ENCODE data around the gene MED13L.
"Not testable (repeated sequence)": the region's sequence is repeated elsewhere in the genome, so short reads cannot be mapped to it uniquely, and the experiment has no call there.

The MED13L gene

DNA sequence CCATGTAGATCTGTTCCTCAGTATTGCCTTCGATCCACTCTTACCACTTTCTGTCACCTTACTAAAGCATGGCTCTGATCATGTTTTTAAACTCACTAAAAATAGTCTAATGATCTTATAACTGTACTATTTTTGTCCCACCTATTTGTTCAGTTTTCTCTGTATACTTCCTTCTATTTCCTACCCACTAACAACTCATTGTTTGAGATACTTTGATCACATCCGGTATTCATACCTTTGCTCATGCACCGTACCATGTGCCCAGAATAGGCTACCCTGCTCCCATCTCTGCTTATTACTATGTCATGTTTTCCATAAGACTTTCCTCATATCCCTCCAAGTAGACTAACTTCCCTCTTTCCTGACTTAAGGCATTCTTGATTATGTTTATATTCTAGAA lies 128.6 kb downstream of the MED13L start:
- no peak for DNase-seq

DNA sequence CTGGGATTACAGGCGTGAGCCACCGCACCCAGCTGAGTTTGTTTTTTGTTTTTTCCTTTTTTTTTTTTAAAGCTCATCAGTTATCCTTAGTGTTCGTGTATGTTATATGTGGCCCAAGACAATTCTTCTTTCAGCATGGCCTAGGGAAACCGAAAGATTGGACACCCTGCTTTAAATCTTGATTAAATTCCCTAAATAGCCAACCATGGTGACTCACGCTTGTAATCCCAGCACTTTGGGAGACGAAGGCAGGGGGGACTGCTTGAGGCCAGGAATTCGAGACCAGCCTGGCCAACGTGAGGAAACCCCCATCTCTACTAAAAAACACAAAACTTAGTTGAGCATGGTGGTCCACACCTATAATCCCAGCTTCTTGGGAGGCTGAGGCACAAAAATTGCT lies 131.1 kb downstream of the MED13L start:
- no peak for DNase-seq

DNA sequence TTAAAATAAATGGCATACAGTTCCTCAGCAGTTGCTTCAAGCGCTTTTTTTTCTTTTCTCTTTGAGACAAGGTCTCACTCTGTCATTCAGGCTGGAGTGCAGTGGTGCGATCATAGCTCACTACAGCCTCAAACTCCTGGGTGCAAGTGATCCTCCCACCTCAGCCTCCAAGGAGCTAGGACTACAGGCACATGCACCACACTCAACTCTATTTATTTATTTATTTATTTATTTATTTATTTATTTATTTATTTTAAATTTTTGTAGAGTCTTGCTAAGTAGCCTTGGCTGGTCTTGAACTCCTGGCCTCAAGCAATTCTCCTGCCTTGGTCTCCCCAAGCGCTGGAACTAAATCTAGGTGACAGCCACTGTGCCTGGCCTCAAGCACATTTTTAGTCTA lies 132.0 kb downstream of the MED13L start:
- DNase-seq = no peak

DNA sequence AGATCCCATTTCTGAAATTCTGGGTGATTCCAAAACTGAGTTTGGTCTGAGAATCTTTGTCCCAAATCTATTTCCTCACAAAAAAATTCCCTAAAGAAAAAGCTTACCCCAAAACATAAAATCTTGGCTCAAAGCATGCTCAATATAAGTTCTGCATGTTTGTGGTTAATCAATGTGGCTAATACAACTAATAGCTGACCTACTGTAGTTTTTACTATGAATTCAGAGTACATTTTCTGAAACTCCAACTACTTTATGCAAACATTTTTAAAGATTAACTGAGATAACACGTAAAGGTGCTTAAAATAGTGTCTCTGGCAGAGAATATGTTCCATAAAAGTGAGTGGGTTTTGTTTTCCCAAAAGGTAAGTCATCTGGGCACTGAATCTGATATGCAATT lies 133.1 kb downstream of the MED13L start:
- DNase-seq = no peak

DNA sequence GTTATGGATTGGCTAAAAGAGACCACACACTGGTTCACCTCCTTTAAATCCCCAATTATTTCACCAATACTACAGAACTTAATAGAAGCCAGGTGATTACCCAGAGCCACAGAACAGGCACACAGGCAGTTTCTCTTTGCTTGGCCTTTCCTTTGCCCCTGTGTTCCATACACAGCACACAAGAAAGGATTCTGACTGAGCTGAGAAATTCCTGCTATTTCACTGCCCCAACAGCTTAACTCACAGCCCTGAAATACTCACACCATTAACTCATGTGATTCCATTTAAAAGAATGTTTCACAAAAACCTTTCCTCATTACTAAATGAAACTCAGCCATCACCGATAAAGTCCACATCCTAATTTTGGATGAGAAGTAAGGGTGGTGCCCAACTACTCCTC lies 133.6 kb downstream of the MED13L start:
- no peak for DNase-seq

DNA sequence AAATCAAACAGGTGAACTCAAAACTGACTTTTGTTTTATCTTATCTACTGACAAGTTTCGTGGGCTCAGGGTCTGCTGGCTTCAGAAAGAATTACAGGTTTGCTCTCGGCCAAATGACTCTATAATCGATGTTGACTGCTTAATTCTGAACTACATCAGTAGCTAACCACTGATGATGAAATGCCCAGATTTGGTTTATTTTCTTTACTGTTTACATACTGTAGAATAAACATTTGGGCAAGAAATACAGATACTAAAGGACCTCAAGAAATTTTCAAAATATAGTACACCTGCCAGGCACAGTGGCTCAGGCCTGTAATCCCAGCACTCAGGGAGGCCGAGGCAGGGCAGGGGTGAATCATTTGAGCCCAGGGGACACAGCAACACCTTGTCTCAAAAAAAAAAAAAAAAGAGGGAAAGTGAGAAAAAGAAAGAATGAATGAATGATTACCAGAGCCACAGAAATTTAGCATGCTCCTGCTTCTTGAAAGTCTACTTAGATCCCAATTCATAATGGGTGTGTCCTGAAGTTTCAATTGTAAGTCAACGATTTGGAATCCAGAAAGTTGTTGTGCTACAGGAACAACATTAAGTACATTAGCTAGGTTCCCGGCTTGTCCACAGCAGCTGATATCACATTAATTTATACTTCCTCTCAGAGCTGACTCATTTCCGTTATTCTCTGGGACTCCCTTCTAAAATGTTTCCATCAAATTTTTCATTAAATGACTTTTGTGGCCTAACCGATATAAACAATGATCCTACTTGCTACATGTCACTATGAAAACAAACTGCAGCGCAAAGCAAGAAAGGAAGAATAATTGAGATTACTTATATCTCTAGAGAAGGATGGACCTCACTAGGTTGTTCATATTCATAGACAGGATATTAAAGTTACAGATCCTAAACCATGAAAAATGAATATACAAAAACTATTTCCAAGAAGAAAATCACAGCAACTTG lies 134.3 kb downstream of the MED13L start:
- no peak for DNase-seq

DNA sequence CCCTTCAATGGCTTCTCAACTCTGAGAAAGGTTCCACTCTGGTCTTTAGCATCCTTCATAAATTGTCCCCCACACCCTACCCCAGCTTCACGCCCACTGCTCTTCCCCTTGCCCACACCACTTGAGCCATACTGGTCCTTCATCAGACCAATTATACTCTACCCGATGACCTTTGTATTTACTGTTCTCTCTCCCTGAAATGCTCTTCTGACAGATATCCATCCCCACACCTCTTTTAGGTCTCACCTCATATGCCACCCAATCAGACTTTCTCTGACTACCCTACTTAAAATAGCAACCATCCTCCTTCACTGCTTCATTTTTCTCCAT lies 135.7 kb downstream of the MED13L start:
- no peak for DNase-seq

DNA sequence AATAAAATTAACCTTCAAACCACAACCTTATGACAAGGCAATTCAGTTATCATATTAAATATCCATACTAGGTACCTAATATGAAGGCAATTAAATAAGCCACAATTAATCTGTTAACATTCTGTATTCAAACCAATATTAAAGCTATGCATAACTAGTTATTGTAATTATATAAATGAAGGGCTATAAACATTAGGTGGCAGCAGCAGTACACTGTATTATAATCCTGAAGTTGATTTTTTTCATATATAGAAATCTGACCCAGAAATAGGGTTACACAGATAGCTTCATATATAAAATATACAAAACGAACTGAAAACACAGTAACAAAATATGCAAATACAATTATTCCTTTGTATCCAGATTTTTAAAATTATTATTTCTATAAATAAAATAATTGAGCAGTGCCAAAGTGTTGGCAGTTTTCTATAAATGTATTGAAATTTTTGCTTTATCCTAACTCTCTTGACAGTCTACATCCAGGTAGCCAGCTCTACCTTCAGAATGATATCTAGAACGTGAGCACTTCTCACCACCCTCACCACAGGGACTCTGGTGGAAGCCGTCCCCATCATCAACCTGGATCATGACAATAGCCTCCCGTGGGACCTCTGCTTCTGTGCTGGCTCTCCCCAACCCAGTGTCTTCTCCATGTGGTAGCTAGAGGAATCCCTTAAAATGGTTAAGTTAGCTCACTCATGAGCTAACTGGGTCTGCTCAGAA lies 136.2 kb downstream of the MED13L start:
- DNase-seq = no peak

DNA sequence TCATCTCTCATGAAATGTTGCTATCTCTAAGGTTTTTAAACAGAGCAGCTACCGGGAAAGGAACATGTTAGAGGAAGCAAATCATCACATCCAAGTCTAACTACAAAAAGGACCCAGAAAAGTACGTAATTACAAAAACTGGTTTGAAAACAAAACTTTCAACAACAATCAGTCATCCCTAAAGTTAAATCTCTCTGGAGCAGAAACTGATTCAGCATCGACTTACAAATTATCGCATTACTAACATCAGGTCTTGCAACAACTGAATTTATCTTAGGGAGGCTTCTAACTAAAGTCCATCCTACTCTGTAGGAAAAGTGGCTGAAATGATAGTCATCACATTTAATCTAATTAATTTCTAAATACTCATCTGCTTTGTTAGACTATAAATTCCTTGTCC lies 137.0 kb downstream of the MED13L start:
- DNase-seq = no peak

DNA sequence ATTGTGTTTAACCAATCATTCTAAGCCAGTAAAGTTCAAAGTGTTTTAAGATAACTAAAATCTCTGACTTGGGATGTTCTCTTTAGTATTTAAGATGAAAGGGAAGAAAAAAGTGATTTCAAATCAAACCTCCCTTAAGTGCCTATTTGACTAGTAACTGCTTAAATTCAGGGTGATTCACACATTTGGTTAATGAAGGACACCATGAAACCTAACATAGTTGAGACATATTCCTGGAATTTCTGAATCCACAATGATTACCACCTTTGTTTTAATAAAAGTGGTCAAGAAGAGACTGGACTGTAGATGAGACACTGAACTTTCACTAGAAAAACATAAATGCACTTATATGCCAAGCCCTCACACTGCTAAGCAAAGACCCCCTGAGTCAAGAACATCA lies 138.7 kb downstream of the MED13L start:
- DNase-seq = no peak

DNA sequence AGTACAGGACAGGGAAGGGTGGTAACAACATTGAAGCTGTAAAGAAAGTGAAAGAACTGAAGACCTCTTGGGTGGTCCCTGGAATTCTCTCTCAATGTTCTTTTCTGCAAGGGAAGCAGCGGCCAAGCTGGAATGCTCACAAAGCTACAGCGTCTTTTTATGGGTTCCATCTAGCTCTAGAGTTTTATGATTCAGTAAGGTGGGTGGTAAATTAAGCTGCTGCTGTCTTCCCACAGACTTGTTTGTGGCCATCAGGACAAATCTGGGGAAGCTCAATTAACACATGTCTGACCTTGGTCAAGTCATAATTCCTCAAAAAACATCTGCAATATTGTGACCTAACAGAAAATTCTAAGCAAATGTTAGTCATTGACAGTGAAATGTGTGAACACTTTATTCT lies 139.1 kb downstream of the MED13L start:
- DNase-seq = no peak

DNA sequence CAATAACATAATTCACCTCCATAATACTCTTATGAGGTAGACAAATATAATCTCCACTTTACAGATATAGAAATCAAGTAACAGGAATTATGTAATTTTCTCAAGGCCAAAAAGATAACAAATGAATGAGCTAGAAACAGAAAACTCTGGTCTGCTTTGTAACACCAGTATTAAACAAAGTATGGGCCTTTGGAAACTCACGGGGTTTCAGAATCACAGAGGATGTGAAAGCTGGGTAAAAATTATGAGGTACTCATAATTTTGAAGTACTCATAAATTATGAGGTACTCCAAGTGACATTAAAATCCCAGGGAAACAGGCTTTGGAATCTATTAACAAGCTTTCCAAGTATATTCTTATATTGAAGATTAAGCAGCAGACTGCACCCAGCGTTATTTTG lies 140.2 kb downstream of the MED13L start:
- DNase-seq = no peak

DNA sequence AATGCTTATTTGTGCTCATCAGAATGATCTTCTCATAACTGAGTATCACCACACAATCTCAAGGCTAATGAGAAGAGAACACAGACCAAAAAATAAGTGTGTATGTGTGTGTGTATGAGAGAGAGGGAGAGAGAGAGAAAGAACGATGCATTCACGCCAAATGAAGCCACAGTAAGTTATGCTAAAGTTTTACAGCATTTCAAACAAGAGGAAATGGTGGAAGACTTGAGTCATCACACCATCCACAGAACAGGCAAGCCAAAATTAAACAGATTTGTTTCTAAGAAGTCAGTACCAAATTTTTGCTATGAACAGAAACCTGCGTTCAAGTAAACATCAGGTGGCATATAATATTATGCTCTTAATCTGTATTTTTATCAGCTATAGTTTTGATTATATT lies 141.2 kb downstream of the MED13L start:
- DNase-seq = no peak

DNA sequence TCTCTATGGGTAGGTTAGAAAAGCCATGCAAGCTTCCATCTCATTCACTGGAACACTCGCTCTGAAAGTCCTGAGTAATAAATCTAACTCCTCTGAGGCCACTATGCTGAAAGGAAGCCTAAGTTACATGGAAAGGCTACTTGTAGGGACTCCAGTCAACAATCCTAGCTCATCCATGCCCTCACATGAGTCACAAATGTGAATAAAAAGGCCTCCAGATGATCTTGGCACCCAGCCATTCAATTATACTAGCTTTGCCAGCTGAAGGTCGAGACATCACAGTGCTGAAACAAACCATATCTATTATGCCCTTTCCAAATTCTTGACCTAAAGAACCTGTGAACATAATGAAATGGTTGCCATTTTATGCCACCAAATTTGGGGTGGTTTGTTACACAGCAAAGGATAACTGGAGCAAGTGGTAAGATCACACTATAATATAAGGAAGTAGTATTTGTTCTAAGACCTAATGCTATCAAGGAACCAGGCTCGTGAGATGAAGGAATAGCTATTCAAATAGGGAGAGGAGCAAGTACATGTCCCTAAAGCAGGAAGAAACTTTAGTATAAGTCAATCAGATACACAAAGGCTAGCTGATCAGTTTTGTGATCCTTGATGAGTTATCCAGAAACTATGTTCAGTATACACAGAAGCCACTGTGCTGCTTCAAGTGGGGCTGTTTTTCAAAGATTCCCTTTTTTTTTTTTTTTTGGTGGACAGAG lies 142.1 kb downstream of the MED13L start:
- peak in 1 of 14 donors; percentile 6 for DNase-seq

DNA sequence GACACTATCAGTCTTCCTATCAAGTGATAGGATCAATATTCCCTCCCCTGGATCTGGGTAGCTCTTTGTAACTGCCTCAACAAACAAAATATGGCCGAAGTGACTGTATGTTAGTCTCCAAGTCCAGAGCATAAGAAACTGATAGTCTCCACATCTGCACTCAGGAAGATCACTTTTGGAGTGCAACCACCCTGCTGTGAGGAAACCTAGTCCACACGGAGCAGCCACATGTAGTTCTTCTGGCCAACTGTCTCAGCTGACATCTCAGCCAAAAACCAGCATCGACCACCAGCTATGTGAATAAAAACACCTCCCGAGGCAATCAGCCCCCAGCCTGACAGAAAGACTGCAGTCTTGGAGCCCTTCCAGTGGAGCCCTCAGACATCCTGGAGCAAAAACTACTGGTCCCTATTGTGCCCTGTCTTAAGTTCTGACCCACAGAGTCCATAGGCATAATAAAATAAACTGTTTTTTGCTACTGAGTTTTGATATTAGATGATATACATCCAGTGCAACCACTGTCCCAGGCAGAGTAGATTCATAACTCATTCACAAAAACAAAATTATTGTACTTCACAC lies 143.8 kb downstream of the MED13L start:
- no peak for DNase-seq

DNA sequence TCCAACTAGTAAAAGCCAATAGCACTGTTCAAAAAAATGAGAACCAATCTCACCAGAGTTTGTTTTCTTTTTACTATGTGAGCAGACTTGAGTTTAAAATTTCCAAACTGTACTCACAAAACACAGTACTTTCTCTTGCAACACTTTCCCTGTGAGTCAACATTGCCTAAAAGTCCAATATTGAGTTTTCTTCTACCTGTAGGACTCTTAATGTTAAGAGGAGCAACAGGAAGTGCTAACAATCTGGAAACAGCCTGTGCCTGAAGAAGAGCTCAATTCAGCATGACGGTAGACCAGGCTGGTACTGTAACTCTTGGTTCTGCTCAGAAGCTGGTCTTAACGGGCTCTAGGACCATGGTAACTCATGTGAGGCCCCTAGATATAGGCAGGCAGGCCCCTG lies 144.3 kb downstream of the MED13L start:
- DNase-seq = no peak

DNA sequence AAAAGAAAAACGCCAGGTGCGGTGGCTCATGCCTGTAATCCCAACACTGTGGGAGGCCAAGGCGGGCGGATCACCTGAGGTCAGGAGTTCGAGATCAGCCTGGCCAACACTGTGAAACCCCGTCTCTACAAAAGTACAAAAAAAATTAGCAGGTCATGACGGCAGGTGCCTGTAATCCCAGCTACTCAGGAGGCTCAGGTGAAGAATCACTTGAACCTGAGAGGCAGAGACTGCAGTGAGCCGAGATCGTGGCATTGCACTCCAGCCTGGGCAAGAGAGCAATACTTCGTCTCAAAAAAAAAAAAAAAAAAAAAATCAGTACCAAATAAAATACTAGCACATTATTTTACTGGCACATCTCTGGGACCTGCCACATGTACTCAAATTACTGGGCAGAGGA lies 145.5 kb downstream of the MED13L start:
- DNase-seq = not testable (repeated sequence)

DNA sequence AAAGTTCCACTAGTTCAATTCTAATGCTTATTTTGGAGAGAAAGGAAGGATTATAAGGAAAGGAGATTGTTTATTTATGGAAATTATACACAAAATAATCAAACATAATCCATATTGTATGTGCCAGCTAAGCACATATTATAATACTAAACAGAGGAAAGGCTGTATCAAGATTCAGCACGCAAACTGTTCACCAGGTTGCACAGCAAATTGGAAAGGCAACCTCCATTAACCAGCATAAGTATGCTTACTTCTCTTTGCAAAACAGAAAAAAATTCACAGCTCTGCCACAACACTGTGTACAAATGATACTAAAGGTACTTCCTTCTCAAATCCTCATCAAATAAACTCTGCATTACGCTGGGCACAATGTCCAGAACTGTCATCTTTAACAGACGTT lies 146.3 kb downstream of the MED13L start:
- no peak for DNase-seq

DNA sequence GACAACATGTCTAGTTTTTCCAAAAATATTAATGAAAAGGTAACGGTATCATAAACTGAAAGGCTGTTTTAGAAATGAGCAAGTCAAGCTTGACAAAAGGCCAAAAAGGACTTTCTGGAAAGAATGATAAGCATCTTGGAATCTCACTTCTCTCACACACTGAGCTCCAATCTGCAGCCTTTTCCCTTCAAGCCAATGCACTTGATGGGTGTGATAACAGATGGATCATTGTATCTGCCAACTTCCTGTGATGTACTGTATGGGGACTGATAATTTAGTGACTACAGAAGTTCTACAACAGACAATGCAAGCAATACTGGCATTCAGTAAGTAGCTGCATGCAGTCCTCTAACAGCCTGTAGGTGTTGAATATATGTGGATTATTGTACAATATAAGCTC lies 147.1 kb downstream of the MED13L start:
- DNase-seq = peak in 1 of 14 donors; percentile 87

DNA sequence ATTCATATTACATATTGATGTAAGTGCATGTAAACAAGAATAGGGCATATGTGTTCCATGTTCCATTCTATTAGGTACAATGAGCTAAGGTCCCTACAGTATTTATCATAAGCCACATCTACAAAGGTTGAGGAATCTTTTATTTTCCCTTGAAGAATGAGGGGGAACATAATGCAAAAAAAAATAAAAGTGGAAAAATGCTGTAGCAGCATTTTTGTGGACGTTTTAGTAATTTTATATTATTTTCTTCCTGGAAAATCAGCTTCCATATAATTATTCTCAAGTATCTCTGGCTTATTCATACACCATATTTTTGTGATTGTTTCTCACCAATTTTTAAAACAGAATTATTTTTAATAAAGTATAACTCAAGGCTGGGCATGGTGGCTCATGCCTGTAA lies 148.7 kb downstream of the MED13L start:
- no peak for DNase-seq

DNA sequence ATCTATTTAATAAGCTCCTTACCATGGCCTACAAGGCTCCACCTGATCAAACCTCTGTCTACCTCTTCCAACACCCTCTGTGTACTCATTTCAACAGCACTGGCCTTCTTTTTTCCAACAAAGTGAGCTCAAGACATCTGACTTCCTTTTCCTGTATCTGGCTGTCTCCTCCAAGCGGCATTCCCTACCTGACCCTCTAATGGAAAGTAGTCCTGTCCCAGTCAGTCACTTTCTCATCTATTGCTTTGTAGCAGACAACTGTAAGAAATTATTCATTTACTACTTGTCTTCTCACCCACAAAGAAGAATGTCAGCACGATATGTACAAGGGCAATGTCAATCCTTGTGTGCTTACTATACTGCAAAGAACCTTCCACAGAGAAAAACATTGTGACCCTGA lies 149.6 kb downstream of the MED13L start:
- no peak for DNase-seq

DNA sequence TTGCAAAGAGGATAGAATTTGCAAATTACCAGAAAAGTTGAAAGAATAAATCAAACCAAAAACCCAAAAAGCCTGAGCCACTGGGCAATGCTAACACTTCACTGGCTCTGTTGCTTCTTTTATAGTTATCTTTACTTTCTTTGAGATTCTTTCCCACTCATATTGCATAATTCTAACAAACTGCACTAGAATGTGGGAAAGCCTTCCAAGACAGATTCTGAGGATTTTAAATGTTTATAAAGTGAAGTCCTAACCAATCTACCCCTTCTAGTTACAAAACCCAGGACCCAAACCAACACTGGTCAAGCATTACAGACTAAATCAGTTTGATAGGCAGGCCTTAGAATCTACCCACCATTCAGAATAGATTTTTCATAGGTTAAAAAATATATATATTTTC lies 150.9 kb downstream of the MED13L start:
- DNase-seq = no peak

DNA sequence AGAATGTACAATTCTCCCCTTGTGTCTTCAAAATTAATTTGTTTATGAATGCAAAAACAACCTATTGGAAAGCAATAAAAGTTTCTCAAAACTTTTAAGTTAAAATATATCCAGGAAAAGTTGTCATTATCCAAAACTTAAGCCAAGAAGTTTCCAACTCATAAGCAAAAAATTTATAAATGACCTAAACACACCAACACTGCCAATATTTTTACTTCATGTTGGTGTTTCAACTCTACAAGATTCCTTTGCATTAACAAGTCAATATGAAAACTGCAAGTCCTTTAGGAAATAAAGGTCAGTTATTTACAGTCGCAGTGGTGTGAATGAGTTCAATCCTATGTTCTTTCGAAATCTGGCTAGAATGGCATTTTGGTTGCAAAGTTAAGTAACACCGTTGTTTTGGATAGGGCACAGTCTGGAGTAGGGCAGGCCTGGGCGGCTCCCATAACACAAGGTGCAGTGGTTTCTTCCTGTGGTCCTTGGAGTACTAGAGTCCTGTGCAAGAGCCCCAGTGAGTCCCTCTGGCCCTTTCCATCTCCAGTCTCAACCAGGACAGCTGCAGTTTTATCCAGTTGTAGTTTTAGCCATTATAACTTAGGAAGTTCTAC lies 151.4 kb downstream of the MED13L start:
- no peak for DNase-seq
